IgD-negative memory B cell (primary cell): ENCODE measurements around the gene MKLN1. TPM values are rescaled to one million over a fixed set of nuclear protein-coding genes. Genes with fewer than 3 reads are reported as not detected.

ENCODE experiments used
- H3K27ac Mint-ChIP-seq, 3 donors: one replicate each; pipeline ENCODE4 v1.8.0; 2020 to 2022; ENCODE audit warnings: mild to moderate bottlenecking in 3 of 3, mixed read lengths in 3 of 3, moderate library complexity in 1 of 3
- H3K27me3 Mint-ChIP-seq: one replicate; pipeline ENCODE4 v1.8.0; 2021; ENCODE audit warnings: mixed read lengths
- H3K36me3 Mint-ChIP-seq: one replicate; pipeline ENCODE4 v1.8.0; 2020; ENCODE audit warnings: mild to moderate bottlenecking, mixed read lengths
- H3K4me1 Mint-ChIP-seq, 3 donors: one replicate each; pipeline ENCODE4 v1.8.0; 2020 to 2022; ENCODE audit warnings: mixed read lengths in 3 of 3, mild to moderate bottlenecking in 1 of 3
- H3K4me3 Mint-ChIP-seq, 4 donors: one replicate each; pipeline ENCODE4 v1.8.0; 2020 to 2022; ENCODE audit warnings: mild to moderate bottlenecking in 4 of 4, mixed read lengths in 4 of 4, moderate library complexity in 3 of 4
- H3K9me3 Mint-ChIP-seq, 3 donors: one replicate each; pipeline ENCODE4 v1.8.0; 2020 to 2021; ENCODE audit warnings: mixed read lengths in 3 of 3, mild to moderate bottlenecking in 1 of 3
- polyA plus RNA-seq: library from polyadenylated mRNA; unstranded; fragments of 300-500 nt; fragmentation: Illumina TruSeq; gene quantifications from one replicate; pipeline ENCODE4 v1.2.3, GENCODE V29; 2021

MKLN1 gene
- polyA plus RNA-seq, 1 donor from 2014 or later = 19.3 TPM

- H3K4me1 Mint-ChIP-seq = peaks cover 34 to 46% (median 42%) of the 10 kb centered on the region in 3 donors
- peak overlapping the region in 1 of 4 donors; percentile 61 for H3K4me3 Mint-ChIP-seq
- no peak overlapping the region for H3K27ac Mint-ChIP-seq
Observed at GRCh38 chr7:131352032-131352431, 24.4 kb downstream of the MKLN1 start.

DNA sequence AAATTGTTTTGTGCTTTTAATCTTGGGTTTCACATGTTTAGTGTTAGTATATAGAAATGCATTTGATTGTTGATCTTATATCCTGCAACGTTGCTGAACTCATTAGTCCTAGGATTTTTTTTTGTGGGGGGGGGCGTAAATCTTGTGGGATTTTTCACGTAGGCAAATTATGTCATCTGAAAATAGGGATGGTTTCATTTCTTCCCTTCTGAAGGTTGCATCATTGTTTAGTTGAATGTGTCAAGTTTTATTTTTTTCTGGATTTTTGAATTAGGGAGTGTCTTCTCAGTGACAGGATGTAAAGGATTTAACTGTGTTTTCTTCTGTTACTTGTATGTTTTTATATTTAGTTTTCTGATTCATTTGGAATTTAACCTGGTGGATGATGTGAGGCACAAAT, 26.7 kb downstream of the MKLN1 start:
- Mint-ChIP-seq H3K36me3 (peaks cover 2% of the 10 kb centered on the region), H3K27me3 (no peaks in the 10 kb centered on the region), H3K4me3 (no peak overlapping the region), H3K9me3 (peaks cover 0 to 6% (median 3%) of the 10 kb centered on the region in 3 donors), H3K4me1 (peaks cover 43 to 58% (median 55%) of the 10 kb centered on the region in 3 donors), H3K27ac (no peak overlapping the region)

More at GRCh38 chr7:131352032-131352431, 24.4 kb downstream of the MKLN1 start:
- no peaks in the 10 kb centered on the region for H3K27me3 Mint-ChIP-seq
- peaks cover 0 to 6% (median 4%) of the 10 kb centered on the region in 3 donors for H3K9me3 Mint-ChIP-seq
- peaks cover 2% of the 10 kb centered on the region for H3K36me3 Mint-ChIP-seq

GRCh38 chr7:131355917-131356777, 28.5 kb downstream of the MKLN1 start:
- no peaks in the 10 kb centered on the region for H3K9me3 Mint-ChIP-seq
- H3K36me3 Mint-ChIP-seq = peaks cover 3% of the 10 kb centered on the region
- no peaks in the 10 kb centered on the region for H3K27me3 Mint-ChIP-seq
- peaks cover 51 to 63% (median 61%) of the 10 kb centered on the region in 3 donors for H3K4me1 Mint-ChIP-seq
- H3K27ac Mint-ChIP-seq = no peak overlapping the region
- H3K4me3 Mint-ChIP-seq = peak overlapping the region in 1 of 4 donors; percentile 18

DNA sequence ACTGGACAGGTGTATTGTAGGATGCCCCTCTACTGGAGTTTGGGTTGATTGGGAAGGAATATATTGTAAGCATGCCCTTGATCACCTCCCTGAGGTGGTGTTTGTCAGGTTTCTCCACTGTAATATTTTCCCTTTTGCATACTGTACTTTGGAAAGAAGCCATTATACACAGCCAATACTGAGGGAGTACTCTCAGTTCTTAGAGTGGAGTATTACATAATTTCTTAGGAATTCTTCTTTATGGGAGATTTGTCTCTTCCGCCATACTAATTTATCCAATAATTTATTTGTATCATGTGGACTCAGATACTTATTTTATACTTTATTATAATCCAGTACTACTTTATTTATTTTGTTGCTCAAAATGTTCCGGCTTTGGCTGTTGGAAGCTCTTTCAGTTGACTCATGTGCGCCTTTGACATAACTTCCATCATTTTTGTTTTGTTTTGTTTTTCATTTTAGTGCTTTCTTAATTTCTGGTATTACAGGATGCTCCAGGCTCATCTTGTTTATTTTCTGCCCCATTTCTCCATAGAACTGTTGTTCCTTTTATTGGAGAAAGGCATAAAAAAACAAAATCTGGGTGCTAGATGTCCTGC, 29.7 kb downstream of the MKLN1 start:
- Mint-ChIP-seq H3K36me3 (peaks cover 4% of the 10 kb centered on the region), H3K27ac (no peak overlapping the region), H3K4me3 (peak overlapping the region in 1 of 4 donors; percentile 56), H3K4me1 (peaks cover 53 to 66% (median 61%) of the 10 kb centered on the region in 3 donors), H3K27me3 (no peaks in the 10 kb centered on the region), H3K9me3 (no peaks in the 10 kb centered on the region)

- Mint-ChIP-seq H3K36me3 (peaks cover 4% of the 10 kb centered on the region), H3K4me1 (peaks cover 48 to 65% (median 58%) of the 10 kb centered on the region in 3 donors), H3K27me3 (no peaks in the 10 kb centered on the region), H3K4me3 (peak overlapping the region in 1 of 4 donors; percentile 81), H3K27ac (peak overlapping the region in 2 of 3 donors; percentile 6 to 54), H3K9me3 (no peaks in the 10 kb centered on the region)
Observed at GRCh38 chr7:131358636-131359035, 31.0 kb downstream of the MKLN1 start.

DNA sequence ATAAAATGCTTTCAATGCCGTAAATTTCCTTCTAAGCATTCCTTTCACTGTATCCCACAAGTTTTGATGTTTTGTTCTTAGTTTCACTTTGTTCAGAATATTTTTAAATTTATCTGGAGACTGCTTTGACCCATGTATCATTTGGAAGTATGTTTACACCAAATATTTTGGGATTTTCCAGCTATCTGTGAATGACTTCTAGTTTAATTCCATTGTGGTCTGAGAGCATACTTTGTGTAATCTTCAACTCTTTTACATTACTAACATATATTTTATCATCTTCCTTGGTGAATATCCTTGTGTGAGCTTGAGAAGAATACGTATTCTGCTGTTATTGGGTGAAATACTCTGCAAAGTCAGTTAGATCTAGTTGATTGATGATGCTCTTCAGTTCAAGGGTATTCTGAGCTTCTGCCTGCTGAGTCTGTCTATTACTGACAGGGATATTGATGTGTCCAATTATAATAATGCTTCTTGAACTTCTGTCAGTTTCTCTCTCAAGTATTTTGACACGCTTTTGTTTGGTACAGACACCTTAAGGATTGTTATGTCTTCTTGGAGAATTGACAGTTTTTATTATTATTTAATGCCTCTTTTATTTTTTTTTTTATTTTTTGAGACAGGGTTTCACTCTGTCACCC, 31.6 kb downstream of the MKLN1 start:
- Mint-ChIP-seq H3K36me3 (peaks cover 4% of the 10 kb centered on the region), H3K4me3 (peak overlapping the region in 2 of 4 donors; percentile 17 to 69), H3K27me3 (no peaks in the 10 kb centered on the region), H3K27ac (peak overlapping the region in 1 of 3 donors; percentile 6), H3K4me1 (peaks cover 43 to 64% (median 56%) of the 10 kb centered on the region in 3 donors), H3K9me3 (no peaks in the 10 kb centered on the region)

GRCh38 chr7:131363719-131364118, 36.0 kb downstream of the MKLN1 start:
- Mint-ChIP-seq H3K9me3 (no peaks in the 10 kb centered on the region), H3K27me3 (no peaks in the 10 kb centered on the region), H3K27ac (no peak overlapping the region), H3K4me1 (peaks cover 33 to 60% (median 55%) of the 10 kb centered on the region in 3 donors), H3K36me3 (peaks cover 7% of the 10 kb centered on the region), H3K4me3 (no peak overlapping the region)

- H3K27ac Mint-ChIP-seq = no peak overlapping the region
Observed at GRCh38 chr7:131364767-131365344, 37.2 kb downstream of the MKLN1 start.

DNA sequence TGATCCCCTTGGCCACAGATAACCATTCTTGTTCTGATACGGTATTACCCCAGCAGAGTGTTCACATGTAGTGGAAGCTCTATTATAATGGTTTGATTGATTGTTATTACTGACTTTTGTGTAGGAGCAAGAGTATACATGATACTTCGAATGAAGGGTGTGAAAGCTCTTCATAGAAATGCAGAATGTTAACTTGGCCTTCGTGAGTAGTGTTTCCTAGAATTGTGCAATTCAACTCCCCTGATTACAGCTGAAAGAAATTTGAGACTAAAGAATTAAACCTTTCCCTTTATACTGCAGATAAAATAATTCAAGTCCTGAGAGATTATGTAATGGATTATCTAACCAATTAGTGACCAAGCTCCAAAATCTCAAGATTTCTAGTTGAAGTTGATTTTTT, 38.2 kb downstream of the MKLN1 start:
- Mint-ChIP-seq H3K4me3 (no peak overlapping the region), H3K4me1 (peaks cover 20 to 50% (median 48%) of the 10 kb centered on the region in 3 donors), H3K36me3 (peaks cover 7% of the 10 kb centered on the region), H3K27ac (no peak overlapping the region), H3K9me3 (no peaks in the 10 kb centered on the region), H3K27me3 (no peaks in the 10 kb centered on the region)

More at GRCh38 chr7:131364767-131365344, 37.2 kb downstream of the MKLN1 start:
- Mint-ChIP-seq H3K36me3 (peaks cover 7% of the 10 kb centered on the region), H3K4me1 (peaks cover 27 to 52% (median 52%) of the 10 kb centered on the region in 3 donors), H3K27me3 (no peaks in the 10 kb centered on the region), H3K9me3 (no peaks in the 10 kb centered on the region), H3K4me3 (no peak overlapping the region)

- Mint-ChIP-seq H3K4me3 (peak overlapping the region in 1 of 4 donors; percentile 4), H3K36me3 (peaks cover 5% of the 10 kb centered on the region), H3K27me3 (no peaks in the 10 kb centered on the region), H3K9me3 (no peaks in the 10 kb centered on the region), H3K4me1 (peaks cover 21 to 46% (median 42%) of the 10 kb centered on the region in 3 donors), H3K27ac (no peak overlapping the region)
Observed at GRCh38 chr7:131369354-131369753, 41.7 kb downstream of the MKLN1 start.

DNA sequence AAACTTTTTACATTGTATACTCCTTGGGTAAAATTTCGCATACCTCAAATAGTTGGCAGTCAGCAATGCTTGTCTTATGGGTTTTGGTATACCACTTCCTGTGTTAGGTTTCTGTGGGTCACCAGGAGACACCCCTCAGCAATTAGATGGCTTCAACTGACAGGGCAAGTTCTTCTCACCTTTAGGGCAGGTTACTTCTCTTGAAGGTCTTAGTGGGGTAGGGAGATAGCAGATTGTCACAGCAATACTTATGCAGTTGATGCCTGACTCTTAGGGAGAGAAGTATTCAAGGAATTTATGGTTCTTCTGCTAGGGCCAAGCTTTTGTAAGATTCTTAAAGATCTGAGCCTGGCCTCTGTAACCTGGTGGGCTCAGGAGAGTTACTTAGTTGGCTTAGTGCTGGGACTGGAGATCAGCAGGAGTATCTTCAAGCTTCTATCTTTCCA, 42.9 kb downstream of the MKLN1 start:
- H3K9me3 Mint-ChIP-seq = no peaks in the 10 kb centered on the region
- H3K27me3 Mint-ChIP-seq = no peaks in the 10 kb centered on the region
- peaks cover 6% of the 10 kb centered on the region for H3K36me3 Mint-ChIP-seq
- H3K4me1 Mint-ChIP-seq = peaks cover 22 to 38% (median 33%) of the 10 kb centered on the region in 3 donors
- peak overlapping the region in 2 of 4 donors; percentile 4 to 52 for H3K4me3 Mint-ChIP-seq
- H3K27ac Mint-ChIP-seq = no peak overlapping the region

GRCh38 chr7:131371411-131371810, 43.7 kb downstream of the MKLN1 start:
- H3K4me1 Mint-ChIP-seq = peaks cover 22 to 34% (median 27%) of the 10 kb centered on the region in 3 donors
- no peak overlapping the region for H3K4me3 Mint-ChIP-seq
- peaks cover 6% of the 10 kb centered on the region for H3K36me3 Mint-ChIP-seq
- no peaks in the 10 kb centered on the region for H3K27me3 Mint-ChIP-seq
- H3K9me3 Mint-ChIP-seq = no peaks in the 10 kb centered on the region
- H3K27ac Mint-ChIP-seq = peak overlapping the region in 1 of 3 donors; percentile 17

- H3K36me3 Mint-ChIP-seq = peaks cover 6% of the 10 kb centered on the region
- no peaks in the 10 kb centered on the region for H3K9me3 Mint-ChIP-seq
- H3K27me3 Mint-ChIP-seq = no peaks in the 10 kb centered on the region
- H3K4me1 Mint-ChIP-seq = peaks cover 20 to 32% (median 23%) of the 10 kb centered on the region in 3 donors
- H3K4me3 Mint-ChIP-seq = peak overlapping the region in 1 of 4 donors; percentile 29
- H3K27ac Mint-ChIP-seq = no peak overlapping the region
Observed at GRCh38 chr7:131372554-131372953, 44.9 kb downstream of the MKLN1 start.

DNA sequence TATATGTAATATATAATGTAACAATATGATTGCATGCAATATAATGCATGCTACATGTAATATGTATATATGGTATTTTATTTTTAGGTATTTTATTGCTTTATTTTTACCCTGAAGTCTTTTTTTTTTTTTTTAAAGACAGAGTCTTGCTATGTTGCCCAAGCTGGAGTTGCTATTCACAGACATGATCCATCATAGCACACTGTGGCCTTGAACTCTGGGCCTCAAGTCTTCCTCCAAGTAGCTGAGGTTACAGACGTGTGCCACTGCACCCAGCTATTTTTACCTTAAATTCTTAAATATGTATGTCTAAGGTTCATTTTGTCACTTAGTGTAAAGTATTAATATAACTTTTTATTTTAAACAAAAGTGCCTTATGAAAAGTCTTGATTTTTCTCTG, 47.1 kb downstream of the MKLN1 start:
- peaks cover 13 to 21% (median 20%) of the 10 kb centered on the region in 3 donors for H3K4me1 Mint-ChIP-seq
- H3K36me3 Mint-ChIP-seq = peaks cover 2% of the 10 kb centered on the region
- no peaks in the 10 kb centered on the region for H3K27me3 Mint-ChIP-seq
- no peaks in the 10 kb centered on the region for H3K9me3 Mint-ChIP-seq
- peak overlapping the region in 1 of 3 donors; percentile 16 for H3K27ac Mint-ChIP-seq
- no peak overlapping the region for H3K4me3 Mint-ChIP-seq
